CD4-positive, alpha-beta T cell (primary cell): ENCODE results near the gene RNF39. TPM values are rescaled to one million over a fixed set of nuclear protein-coding genes. Genes with fewer than 3 reads are reported as not detected.
A peak's percentile ranks its signal among the peaks of the same experiment; 100 is the strongest.

Experiments
- ATAC-seq: fragments of 200-7000 bp; cut with Tn5 transposase; one replicate; pipeline ENCODE4 v1.10.0; 2022; ENCODE audit warnings: mild to moderate bottlenecking; ENCODE audit not compliant: poor library complexity
- CTCF ChIA-PET: fragments of 350-600 bp; sonication (Branson Sonifier 250); formaldehyde crosslinking; loops from one replicate; lab custom pipeline; 2021; ENCODE audit warnings: antibody characterized with exemption, inconsistent platforms; lab: Charles Lee
- POLR2A ChIA-PET: fragments of 350-600 bp; sonication (Branson Sonifier 250); formaldehyde crosslinking; loops from one replicate; lab custom pipeline; 2021; ENCODE audit warnings: antibody characterized with exemption, inconsistent platforms; lab: Charles Lee
- DNase-seq, 14 experiments: peaks; one replicate each; pipeline ENCODE4 v3.0.0-alpha.2; 2013 to 2020; ENCODE audit warnings: mixed read lengths in 2 of 14
- H3K27ac ChIP-seq, 2 donors: one replicate each; pipeline versions ENCODE4 v1.5.1 to v1.7.0; 2013; ENCODE audit warnings: low read length in 2 of 2, low read depth in 1 of 2, mild to moderate bottlenecking in 1 of 2
- H3K27me3 ChIP-seq, 2 experiments: 1 replicate in 1 of 2; 2 replicates in 1 of 2; pipeline versions ENCODE4 v1.6.1 to v1.7.0; 2013; ENCODE audit warnings: low read length in 2 of 2, control low read depth in 1 of 2, mild to moderate bottlenecking in 1 of 2, moderate library complexity in 1 of 2; ENCODE audit not compliant: insufficient read depth in 2 of 2, control insufficient read depth in 1 of 2
- H3K36me3 ChIP-seq: one replicate; pipeline ENCODE4 v1.6.1; 2013; ENCODE audit warnings: low read length, control low read depth; ENCODE audit not compliant: insufficient read depth
- H3K4me1 ChIP-seq: one replicate; pipeline ENCODE4 v1.6.1; 2013; ENCODE audit warnings: low read length, control low read depth; ENCODE audit not compliant: insufficient read depth
- H3K4me3 ChIP-seq: one replicate; pipeline ENCODE4 v1.5.1; 2013; ENCODE audit warnings: mild to moderate bottlenecking, low read length, moderate library complexity
- H3K9me3 ChIP-seq, 2 experiments: 1 replicate in 1 of 2; 2 replicates in 1 of 2; pipeline versions ENCODE4 v1.6.1 to v1.7.0; 2013; ENCODE audit warnings: low read length in 2 of 2, mild to moderate bottlenecking in 2 of 2, control low read depth in 1 of 2, moderate library complexity in 1 of 2; ENCODE audit not compliant: control insufficient read depth in 1 of 2, insufficient read depth in 1 of 2
- H3K27ac Mint-ChIP-seq: one replicate; pipeline ENCODE4 v1.8.0; 2020; ENCODE audit warnings: mixed read lengths
- H3K27me3 Mint-ChIP-seq: one replicate; pipeline ENCODE4 v1.8.0; 2021; ENCODE audit warnings: mixed read lengths
- H3K36me3 Mint-ChIP-seq: one replicate; pipeline ENCODE4 v1.8.0; 2021; ENCODE audit warnings: low read depth, mixed read lengths
- H3K4me1 Mint-ChIP-seq: one replicate; pipeline ENCODE4 v1.8.0; 2021; ENCODE audit warnings: low read depth, mixed read lengths
- H3K4me3 Mint-ChIP-seq: one replicate; pipeline ENCODE4 v1.8.0; 2020; ENCODE audit warnings: mild to moderate bottlenecking, mixed read lengths
- H3K9me3 Mint-ChIP-seq: one replicate; pipeline ENCODE4 v1.8.0; 2020; ENCODE audit warnings: mixed read lengths
- CTCF ChIP-seq: fragments of 200-600 bp; IDR thresholded peaks from one replicate; pipeline ENCODE4 v1.8.0; 2022; ENCODE audit warnings: antibody characterized with exemption, mild to moderate bottlenecking
- intact Hi-C, 2 experiments: fragments of 100-400 bp; cut with DNase I in 1 of 2; cut with micrococcal nuclease in 1 of 2; formaldehyde crosslinking; loops; one replicate each; pipeline versions ENCODE4 v1.15.1 to v1.9.0; 2023 to 2025; cut with DNase I, micrococcal nuclease
- total RNA-seq, 174 experiments: library from RNA in 2 of 174; stranded (reverse) in 2 of 174; gene quantifications; one replicate each; pipeline ENCODE4 v1.2.3 and lab custom pipeline; 2021 to 2026

Gene RNF39
- total RNA-seq, 2 experiments from 2014 or later = not detected

DNA sequence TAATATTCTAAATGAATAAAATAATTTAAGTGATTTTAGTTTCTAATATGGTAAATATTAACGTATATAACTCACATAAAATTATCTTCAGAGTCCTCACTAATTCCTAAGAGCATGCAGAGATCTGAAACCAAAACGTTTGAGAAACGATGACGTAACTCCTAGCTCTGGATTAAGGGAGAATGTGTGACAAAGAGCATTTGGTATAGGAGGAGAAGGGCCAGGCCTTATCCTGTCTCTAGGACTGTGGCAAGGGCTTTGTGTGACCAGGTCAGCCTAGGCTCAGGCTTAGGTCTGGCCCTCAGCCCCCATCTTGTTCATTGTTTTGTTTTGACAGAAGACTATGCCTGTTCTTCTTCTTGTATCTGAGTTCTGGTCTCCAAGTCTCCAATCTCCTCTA, 33.7 kb downstream of the RNF39 start:
- POLR2A ChIA-PET = no interaction called here
- intact Hi-C loops = no loop called here
- no peaks in the 10 kb centered on the region for H3K9me3 ChIP-seq
- H3K36me3 ChIP-seq = no peaks in the 10 kb centered on the region
- H3K27ac Mint-ChIP-seq = no peak overlapping the region
- peaks cover 11% of the 10 kb centered on the region for H3K36me3 Mint-ChIP-seq
- no peak overlapping the region for H3K27ac ChIP-seq
- no peak for TF ChIP-seq CTCF
- H3K9me3 Mint-ChIP-seq = no peaks in the 10 kb centered on the region
- CTCF ChIA-PET = no interaction called here
- no peaks in the 10 kb centered on the region for H3K27me3 Mint-ChIP-seq
- no peak for DNase-seq
- no peaks in the 10 kb centered on the region for H3K4me1 ChIP-seq
- no peak for ATAC-seq
- H3K27me3 ChIP-seq = no peaks in the 10 kb centered on the region
- no peak overlapping the region for H3K4me3 ChIP-seq
- peaks cover 4% of the 10 kb centered on the region for H3K4me1 Mint-ChIP-seq
- H3K4me3 Mint-ChIP-seq = no peak overlapping the region

- no peak overlapping the region for H3K4me3 ChIP-seq
- Mint-ChIP-seq H3K4me1 (no peaks in the 10 kb centered on the region), H3K27ac (no peak overlapping the region), H3K27me3 (no peaks in the 10 kb centered on the region), H3K4me3 (no peak overlapping the region), H3K36me3 (peaks cover 11% of the 10 kb centered on the region), H3K9me3 (no peaks in the 10 kb centered on the region)
- H3K36me3 ChIP-seq = no peaks in the 10 kb centered on the region
- ChIA-PET CTCF (no interaction called here), POLR2A (no interaction called here)
- no peak overlapping the region for H3K27ac ChIP-seq
- DNase-seq (no peak), ATAC-seq (no peak)
- TF ChIP-seq CTCF = no peak
- H3K9me3 ChIP-seq = no peaks in the 10 kb centered on the region
- H3K27me3 ChIP-seq = no peaks in the 10 kb centered on the region
- intact Hi-C loops = no loop called here
- no peaks in the 10 kb centered on the region for H3K4me1 ChIP-seq
Measured at GRCh38 chr6:30041221-30041620, 34.3 kb downstream of the RNF39 start.

DNA sequence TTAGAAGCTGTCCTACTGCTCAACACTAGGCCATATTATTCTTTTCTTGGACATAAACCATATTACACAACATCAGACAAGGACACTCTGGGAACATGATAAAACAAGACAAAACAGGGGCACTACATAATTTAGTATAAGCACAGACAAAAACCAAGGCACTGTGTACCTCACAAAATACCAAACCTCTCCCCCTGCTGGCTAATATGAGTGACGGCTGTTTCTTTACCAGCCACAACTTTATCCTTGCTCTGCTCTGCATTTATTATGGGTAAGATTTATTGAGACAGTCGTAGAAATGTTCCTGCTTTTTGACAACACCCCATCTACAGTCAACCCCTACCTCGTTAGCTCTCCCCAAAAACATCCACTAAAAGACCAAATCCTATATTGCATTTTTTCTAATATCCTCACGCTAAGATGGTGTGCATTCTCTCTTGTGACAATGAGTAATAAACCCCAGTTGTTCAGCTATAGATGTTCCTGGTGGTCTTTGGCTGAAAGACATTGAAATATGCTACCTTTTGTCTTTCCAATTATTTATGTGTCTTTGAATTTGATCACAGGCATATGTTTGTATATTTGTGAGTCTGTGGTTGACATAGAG, 38.3 kb downstream of the RNF39 start:
- no peaks in the 10 kb centered on the region for H3K4me1 Mint-ChIP-seq
- peaks cover 6% of the 10 kb centered on the region for H3K36me3 ChIP-seq
- intact Hi-C loops = no loop called here
- DNase-seq = peak in 3 of 14 experiments; percentile 18 to 31 (median 30)
- CTCF ChIA-PET = no interaction called here
- TF ChIP-seq CTCF = peak; percentile 46
- no peaks in the 10 kb centered on the region for H3K9me3 Mint-ChIP-seq
- H3K4me1 ChIP-seq = no peaks in the 10 kb centered on the region
- H3K27me3 Mint-ChIP-seq = no peaks in the 10 kb centered on the region
- H3K4me3 ChIP-seq = no peak overlapping the region
- ATAC-seq = no peak
- H3K36me3 Mint-ChIP-seq = peaks cover 30% of the 10 kb centered on the region
- no peaks in the 10 kb centered on the region for H3K9me3 ChIP-seq
- no peak overlapping the region for H3K4me3 Mint-ChIP-seq
- H3K27me3 ChIP-seq = no peaks in the 10 kb centered on the region
- H3K27ac ChIP-seq = no peak overlapping the region
- no peak overlapping the region for H3K27ac Mint-ChIP-seq
- POLR2A ChIA-PET = no interaction called here
